Measurements from ENCODE around the gene GRID2. TPM values are rescaled to one million over a fixed set of nuclear protein-coding genes. Genes with fewer than 3 reads are reported as not detected.

The GRID2 gene
- total and polyA plus RNA-seq, 2 of the 13 experiments (the other 11 are each of a cell fraction or from before 2014, with no cell fraction given): not detected

- DNase-seq (ENCODE audit: low spot score): no peak
- no peak overlapping the region for H2AFZ ChIP-seq (ENCODE audit: low read length)
- H3K27ac ChIP-seq (ENCODE audit: extremely low read length, insufficient read depth, low read length): no peak overlapping the region
- no peaks in the 10 kb centered on the region for H3K4me1 ChIP-seq (ENCODE audit: insufficient read depth, low read length)
- no peak overlapping the region for H3K4me3 ChIP-seq (replicated peaks in 1 of 3; ENCODE audit: insufficient read depth in 1 of 3, low read depth in 2 of 3, low read length in 3 of 3)
- no peaks in the 10 kb centered on the region for H3K9me3 ChIP-seq (ENCODE audit: low read length)
- ChIA-PET CTCF (ENCODE audit: low intra/inter-chr PET ratio, low total read pairs) (no interaction called here), POLR2A (no interaction called here)
- intact Hi-C loops (cut with micrococcal nuclease; ENCODE audit: unreplicated experiment): no loop called here
- FAIRE-seq: no peak
- no peak overlapping the region for H3K4me2 ChIP-seq (ENCODE audit: low read depth, low read length)
- no peaks in the 10 kb centered on the region for H3K36me3 ChIP-seq (replicated peaks in 1 of 2; ENCODE audit: control insufficient read depth in 1 of 2, insufficient read depth in 2 of 2, low read length in 2 of 2)
- no peaks in the 10 kb centered on the region for H4K20me1 ChIP-seq (ENCODE audit: insufficient read depth, low read length)
- TF ChIP-seq ZNF207 (IDR thresholded peaks at IDR 0.05; ENCODE audit: borderline replicate concordance) (no peak), ZNF619 (CRISPR knock-in tag; IDR thresholded peaks at IDR 0.05) (no peak), MAFF (IDR thresholded peaks at IDR 0.05; ENCODE audit: low read depth, low read length) (no peak), RBM22 (optimal IDR thresholded peaks at IDR 0.05; ENCODE audit: low read length) (no peak), CBX5 (CRISPR knock-in tag; IDR thresholded peaks at IDR 0.05; ENCODE audit: borderline replicate concordance) (no peak), RAD21 (CRISPR knock-in tag; IDR thresholded peaks at IDR 0.05) (no peak)
- TF ChIP-seq, protein P1, sequence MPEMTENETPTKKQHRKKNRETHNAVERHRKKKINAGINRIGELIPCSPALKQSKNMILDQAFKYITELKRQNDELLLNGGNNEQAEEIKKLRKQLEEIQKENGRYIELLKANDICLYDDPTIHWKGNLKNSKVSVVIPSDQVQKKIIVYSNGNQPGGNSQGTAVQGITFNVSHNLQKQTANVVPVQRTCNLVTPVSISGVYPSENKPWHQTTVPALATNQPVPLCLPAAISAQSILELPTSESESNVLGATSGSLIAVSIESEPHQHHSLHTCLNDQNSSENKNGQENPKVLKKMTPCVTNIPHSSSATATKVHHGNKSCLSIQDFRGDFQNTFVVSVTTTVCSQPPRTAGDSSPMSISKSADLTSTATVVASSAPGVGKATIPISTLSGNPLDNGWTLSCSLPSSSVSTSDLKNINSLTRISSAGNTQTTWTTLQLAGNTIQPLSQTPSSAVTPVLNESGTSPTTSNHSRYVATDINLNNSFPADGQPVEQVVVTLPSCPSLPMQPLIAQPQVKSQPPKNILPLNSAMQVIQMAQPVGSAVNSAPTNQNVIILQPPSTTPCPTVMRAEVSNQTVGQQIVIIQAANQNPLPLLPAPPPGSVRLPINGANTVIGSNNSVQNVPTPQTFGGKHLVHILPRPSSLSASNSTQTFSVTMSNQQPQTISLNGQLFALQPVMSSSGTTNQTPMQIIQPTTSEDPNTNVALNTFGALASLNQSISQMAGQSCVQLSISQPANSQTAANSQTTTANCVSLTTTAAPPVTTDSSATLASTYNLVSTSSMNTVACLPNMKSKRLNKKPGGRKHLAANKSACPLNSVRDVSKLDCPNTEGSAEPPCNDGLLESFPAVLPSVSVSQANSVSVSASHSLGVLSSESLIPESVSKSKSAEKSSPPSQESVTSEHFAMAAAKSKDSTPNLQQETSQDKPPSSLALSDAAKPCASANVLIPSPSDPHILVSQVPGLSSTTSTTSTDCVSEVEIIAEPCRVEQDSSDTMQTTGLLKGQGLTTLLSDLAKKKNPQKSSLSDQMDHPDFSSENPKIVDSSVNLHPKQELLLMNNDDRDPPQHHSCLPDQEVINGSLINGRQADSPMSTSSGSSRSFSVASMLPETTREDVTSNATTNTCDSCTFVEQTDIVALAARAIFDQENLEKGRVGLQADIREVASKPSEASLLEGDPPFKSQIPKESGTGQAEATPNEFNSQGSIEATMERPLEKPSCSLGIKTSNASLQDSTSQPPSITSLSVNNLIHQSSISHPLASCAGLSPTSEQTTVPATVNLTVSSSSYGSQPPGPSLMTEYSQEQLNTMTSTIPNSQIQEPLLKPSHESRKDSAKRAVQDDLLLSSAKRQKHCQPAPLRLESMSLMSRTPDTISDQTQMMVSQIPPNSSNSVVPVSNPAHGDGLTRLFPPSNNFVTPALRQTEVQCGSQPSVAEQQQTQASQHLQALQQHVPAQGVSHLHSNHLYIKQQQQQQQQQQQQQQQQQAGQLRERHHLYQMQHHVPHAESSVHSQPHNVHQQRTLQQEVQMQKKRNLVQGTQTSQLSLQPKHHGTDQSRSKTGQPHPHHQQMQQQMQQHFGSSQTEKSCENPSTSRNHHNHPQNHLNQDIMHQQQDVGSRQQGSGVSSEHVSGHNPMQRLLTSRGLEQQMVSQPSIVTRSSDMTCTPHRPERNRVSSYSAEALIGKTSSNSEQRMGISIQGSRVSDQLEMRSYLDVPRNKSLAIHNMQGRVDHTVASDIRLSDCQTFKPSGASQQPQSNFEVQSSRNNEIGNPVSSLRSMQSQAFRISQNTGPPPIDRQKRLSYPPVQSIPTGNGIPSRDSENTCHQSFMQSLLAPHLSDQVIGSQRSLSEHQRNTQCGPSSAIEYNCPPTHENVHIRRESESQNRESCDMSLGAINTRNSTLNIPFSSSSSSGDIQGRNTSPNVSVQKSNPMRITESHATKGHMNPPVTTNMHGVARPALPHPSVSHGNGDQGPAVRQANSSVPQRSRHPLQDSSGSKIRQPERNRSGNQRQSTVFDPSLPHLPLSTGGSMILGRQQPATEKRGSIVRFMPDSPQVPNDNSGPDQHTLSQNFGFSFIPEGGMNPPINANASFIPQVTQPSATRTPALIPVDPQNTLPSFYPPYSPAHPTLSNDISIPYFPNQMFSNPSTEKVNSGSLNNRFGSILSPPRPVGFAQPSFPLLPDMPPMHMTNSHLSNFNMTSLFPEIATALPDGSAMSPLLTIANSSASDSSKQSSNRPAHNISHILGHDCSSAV (CRISPR knock-in tag; IDR thresholded peaks at IDR 0.05; ENCODE audit: borderline replicate concordance): no peak
- no peaks in the 10 kb centered on the region for H3K79me2 ChIP-seq (ENCODE audit: insufficient read depth, low read length)
- H3K27me3 ChIP-seq (ENCODE audit: control insufficient read depth in 1 of 2, insufficient read depth in 2 of 2, low read length in 2 of 2): no peaks in the 10 kb centered on the region; a peak in 3 of 5 replicates
- WGBS (ENCODE audit: low lambda C conversion rate): 2% methylated on average over 5 of the region's 5 CpGs
- no peak overlapping the region for H3K9ac ChIP-seq (ENCODE audit: insufficient read depth, low read depth, low read length)
- no peak for ATAC-seq
- in situ Hi-C loops (cut with HindIII; ENCODE audit: extremely low pct_ligation_motif_present, low pct_unique_long_range_greater_than_20kb): loop anchor here (25.0 kb wide), 2 partner anchors 482 to 807 kb away; no protein-coding TSS in a partner anchor
- BruUV-seq (replicated peaks): no TSS peak
These were observed 1476.3 kb downstream of the GRID2 start for GRCh38 chr4:93780080-93780479.

Data from HepG2 (cell line).